Loucy (cell line): ENCODE results near the gene TMSB10.

Source experiments
- CTCF ChIP-seq: fragments of 200-600 bp; sonication (generic); conservative IDR thresholded peaks from 2 replicates; pipeline ENCODE4 v1.5.1; 2014; ENCODE audit warnings: mild to moderate bottlenecking, antibody characterized with exemption, low read length
- EZH2phosphoT487 ChIP-seq: fragments of 200-600 bp; IDR thresholded peaks from 2 replicates; pipeline ENCODE4 v1.6.1; 2018; ENCODE audit warnings: antibody characterized with exemption, mild to moderate bottlenecking, moderate library complexity, borderline replicate concordance

- TF ChIP-seq CTCF (peak; percentile 68), EZH2phosphoT487 (no peak)
Observed at GRCh38 chr2:84865181-84865783, 40.2 kb upstream of the TMSB10 start.
